Astrocyte (in vitro differentiated cells and primary cell): ENCODE data around the gene C16orf54.

ENCODE experiments used
- EZH2 ChIP-seq: IDR thresholded peaks from 2 replicates; pipeline ENCODE4 v1.6.1; 2012; ENCODE audit warnings: mild to moderate bottlenecking, low read length, inconsistent platforms; ENCODE audit not compliant: insufficient read depth
- TF ChIP-seq, protein P1 (sequence below): IDR thresholded peaks from 2 replicates; pipeline ENCODE4 v1.5.1; 2011; ENCODE audit warnings: low read depth, mild to moderate bottlenecking, inconsistent platforms, low read length, moderate library complexity; ENCODE audit not compliant: insufficient read depth

DNA sequence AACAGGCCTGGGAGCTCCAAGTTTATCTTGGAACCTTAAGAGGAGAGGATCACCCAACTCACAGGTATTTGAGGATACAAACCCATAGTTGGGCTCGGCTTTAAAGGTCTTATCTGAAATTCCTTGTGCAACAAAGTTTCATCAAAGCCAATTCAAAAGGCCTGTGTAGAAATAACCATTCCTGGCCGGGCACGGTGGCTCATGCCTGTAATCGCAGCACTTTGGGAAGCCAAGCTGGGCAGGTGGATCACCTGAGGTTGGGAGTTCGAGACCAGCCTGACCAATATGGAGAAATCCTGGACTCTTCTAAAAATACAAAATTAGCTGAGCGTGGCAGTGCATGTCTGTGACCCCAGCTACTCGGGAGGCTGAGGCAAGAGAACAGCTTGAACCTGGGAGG, 28.7 kb downstream of the C16orf54 start:
- TF ChIP-seq, protein P1, sequence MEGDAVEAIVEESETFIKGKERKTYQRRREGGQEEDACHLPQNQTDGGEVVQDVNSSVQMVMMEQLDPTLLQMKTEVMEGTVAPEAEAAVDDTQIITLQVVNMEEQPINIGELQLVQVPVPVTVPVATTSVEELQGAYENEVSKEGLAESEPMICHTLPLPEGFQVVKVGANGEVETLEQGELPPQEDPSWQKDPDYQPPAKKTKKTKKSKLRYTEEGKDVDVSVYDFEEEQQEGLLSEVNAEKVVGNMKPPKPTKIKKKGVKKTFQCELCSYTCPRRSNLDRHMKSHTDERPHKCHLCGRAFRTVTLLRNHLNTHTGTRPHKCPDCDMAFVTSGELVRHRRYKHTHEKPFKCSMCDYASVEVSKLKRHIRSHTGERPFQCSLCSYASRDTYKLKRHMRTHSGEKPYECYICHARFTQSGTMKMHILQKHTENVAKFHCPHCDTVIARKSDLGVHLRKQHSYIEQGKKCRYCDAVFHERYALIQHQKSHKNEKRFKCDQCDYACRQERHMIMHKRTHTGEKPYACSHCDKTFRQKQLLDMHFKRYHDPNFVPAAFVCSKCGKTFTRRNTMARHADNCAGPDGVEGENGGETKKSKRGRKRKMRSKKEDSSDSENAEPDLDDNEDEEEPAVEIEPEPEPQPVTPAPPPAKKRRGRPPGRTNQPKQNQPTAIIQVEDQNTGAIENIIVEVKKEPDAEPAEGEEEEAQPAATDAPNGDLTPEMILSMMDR, result no peak
- TF ChIP-seq EZH2, result no peak
